ENCODE results near the gene MPZL1.
"Not testable (repeated sequence)": the region's sequence is repeated elsewhere in the genome, so short reads cannot be mapped to it uniquely, and the experiment has no call there.

Gene MPZL1

DNA sequence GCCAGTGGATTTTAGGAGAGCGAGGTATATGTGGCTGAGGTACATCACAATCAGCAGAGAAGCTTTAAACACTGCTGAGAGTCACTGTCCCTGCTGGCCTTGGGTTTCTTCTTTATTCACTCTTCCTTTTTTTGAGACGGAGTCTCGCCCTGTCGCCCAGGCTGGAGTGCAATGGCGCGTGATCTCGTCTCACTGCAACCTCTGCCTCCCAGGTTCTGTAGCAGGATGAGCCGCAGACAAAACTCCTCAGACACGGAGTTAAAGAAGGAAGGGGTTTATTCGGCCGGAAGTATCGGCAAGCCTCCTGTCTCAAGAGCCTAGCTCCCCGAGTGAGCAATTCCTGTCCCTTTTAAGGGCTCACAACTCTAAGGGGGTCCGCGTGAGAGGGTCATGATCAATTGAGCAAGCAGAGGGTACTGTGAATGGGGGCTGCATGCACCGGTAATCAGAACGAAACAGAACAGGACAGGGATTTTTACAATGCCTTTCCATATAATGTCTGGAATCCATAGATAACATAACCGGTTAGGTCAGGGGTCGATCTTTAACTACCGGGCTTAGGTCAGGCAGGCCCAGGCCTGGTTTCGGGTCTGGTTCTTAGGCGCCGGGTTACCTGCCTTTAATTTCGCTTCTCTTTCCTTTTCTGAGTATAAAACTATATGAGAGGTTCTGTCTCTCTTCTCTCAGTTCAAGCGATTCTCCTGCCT is 1.9 kb upstream of the MPZL1 start:
- not testable (repeated sequence) for DNase-seq (ENCODE audit: low spot score)

DNA sequence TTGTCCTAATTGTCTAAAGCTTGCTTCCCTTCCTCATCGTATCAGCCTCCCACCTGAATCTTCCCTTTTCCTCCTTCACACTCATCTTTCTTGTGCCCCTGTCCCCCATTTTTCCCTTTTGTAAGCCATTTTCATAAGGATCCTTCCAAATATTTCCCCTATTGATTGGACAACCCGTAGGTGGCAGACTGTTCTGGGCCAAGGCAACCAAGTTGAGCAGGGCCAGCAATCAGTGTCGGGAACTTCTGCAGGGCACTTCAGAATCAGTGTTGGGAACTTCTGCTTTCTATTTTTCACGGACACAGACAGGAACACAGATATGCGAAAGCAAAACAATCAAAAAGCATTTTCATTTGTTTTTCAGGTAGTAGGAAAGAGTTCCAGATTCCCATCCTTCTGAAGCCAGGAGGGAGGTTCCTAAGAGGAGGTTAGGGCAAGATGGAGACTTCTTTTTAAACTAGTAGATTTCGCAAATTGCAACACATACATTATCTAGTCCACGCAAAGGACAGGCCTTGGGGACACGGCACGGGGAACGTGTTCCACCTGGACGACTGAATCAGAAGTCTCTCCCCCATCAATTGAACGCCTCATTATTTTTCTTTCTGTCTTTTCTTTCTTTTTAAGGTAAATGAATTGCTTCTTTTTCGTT is 691 bp upstream of the MPZL1 start:
- no peak for DNase-seq (ENCODE audit: low spot score)

DNA sequence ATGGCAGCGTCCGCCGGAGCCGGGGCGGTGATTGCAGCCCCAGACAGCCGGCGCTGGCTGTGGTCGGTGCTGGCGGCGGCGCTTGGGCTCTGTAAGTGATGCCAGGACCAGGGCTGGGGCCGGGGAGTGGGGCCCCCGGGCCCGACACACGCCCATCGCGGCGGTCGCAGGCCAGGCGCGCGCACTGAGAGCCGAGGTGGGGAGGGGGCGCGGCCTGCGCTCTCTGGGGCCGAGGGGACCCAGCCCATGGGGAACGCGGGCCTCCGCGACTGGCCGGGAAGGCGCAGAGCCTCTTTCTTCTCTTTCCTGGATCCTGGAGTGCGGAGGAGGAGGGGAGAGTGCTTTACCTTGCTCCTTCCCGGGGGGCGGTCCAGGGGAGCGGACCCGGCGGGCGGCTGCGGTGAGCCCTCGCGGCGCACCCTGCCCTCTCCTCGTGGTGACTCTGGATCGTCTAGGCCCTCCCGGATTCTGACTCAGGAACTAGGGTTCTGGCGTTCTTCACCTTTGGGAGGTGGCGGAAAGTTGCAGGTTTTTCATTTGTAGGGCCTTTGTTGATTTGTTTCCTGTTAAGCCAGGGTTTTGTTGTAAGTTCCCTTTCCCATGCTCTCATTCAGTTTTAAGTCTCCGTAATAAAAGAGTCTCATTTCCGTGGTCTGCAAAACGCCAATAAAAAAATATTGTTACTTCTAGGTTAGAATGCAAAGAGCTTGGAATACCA is 529 bp downstream of the MPZL1 start:
- no peak for DNase-seq (ENCODE audit: low spot score)

DNA sequence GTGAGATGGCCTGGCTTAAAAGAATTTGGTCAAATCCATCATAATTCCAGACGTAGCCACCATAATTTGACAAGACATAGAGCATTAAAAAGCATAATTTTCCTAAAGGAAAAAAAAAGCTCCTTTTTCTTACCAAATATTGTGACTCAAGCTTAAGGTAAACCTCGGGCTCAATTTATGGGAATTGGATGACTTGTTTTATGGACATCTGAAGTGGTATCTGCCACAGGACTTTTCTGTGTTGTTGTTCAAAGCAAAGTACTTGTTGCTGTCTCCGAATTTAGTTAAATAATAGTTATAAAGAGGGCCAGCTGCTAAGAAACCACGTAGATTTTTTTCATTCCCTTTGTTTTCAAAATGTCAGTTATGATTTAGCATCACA is 1.1 kb downstream of the MPZL1 start:
- no peak for DNase-seq (ENCODE audit: low spot score)

- DNase-seq (ENCODE audit: low spot score): no peak
Observed at GRCh38 chr1:167723707-167724323, 2.0 kb downstream of the MPZL1 start.

DNA sequence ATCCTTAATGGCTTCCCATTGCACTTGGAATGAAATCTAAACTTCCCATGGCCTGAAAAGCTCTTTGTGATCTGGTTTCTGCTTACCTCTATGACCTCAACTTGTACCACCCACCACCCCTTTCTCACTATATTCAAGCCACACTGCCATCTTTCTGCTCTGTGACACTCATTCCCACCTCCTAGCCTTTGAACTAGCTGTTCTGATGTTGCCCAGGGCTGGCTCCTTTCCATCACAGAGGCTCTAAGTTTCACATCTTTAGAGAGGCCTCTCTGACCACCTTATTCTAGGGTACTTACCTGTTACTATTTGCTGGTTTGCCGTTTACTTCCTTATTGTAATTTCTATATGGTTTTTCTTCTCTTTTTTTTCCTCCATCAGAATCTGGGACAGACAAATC is 4.2 kb downstream of the MPZL1 start:
- no peak for DNase-seq (ENCODE audit: low spot score)

DNA sequence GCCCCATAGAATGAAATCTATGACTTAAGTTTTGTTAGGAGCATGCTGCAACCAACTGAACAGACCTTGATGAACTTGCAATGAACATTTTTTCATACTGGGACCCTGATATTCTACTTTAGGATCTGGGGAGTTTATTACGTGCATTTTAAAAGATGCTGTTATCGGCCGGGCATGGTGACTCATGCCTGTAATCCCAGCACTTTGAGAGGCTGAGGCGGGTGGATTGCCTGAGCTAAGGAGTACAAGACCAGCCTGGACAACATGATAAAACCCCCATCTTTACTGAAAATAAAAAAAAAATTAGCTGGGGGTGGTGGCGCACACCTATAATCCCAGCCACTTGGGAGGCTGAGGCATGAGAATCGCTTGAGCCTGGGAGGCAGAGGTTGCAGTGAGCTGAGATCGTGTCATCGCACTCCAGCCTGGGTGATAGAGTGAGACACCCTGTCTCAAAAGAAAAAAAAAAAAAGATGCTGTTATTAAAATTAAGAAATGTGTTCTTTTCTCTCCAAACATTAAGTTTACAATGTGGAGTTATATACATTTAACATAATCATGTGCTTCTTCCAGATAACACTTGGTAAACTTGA is 7.1 kb downstream of the MPZL1 start:
- no peak for DNase-seq (ENCODE audit: low spot score)

- no peak for DNase-seq (ENCODE audit: low spot score)
Observed at GRCh38 chr1:167734227-167734626, 12.4 kb downstream of the MPZL1 start.

GRCh38 chr1:167734841-167735240 is 13.1 kb downstream of the MPZL1 start:
- DNase-seq (ENCODE audit: low spot score): no peak

- no peak for DNase-seq (ENCODE audit: low spot score)
Observed at GRCh38 chr1:167737169-167737568, 15.4 kb downstream of the MPZL1 start.

GRCh38 chr1:167738158-167738557 is 16.4 kb downstream of the MPZL1 start:
- DNase-seq (ENCODE audit: low spot score): no peak

DNA sequence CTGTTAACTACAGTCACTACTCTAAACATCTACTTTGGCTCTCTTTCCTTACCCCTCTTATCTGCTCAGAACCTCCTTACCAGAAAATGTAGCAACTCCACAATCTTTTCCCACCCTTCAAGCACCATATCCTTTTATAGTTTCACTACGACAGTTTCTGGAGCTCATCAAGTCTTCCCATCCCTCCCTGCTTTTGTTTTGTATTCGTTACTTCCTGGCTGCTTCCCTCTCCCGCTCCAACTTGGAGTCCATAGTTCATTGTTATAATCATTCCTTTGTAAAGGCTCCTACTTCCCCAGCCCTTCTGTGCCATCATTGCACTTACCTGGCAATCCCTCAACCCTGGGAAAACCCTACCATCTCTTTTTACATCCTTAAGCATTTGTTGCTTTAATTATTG is 18.0 kb downstream of the MPZL1 start:
- DNase-seq (ENCODE audit: low spot score): no peak

DNA sequence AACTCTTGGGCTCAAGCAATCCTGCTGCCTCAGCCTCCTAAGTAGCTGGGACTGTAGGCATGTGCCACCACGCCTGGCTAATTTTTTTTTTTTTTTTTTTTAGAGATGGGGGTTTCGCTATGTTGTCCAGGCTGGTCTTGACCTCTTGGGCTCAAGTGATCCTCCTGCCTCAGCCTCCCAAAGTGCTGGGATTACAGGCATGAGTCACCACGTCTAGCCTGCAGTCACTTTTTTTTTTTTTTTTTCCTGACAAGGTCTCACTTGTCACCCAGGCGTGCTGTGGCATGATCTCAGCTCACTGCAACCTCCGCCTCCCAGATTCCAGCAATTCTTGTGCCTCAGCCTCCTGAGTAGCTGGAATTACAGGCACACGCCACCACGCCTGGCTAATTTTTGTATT is 19.3 kb downstream of the MPZL1 start:
- not testable (repeated sequence) for DNase-seq (ENCODE audit: low spot score)

- not testable (repeated sequence) for DNase-seq (ENCODE audit: low spot score)
Observed at GRCh38 chr1:167742392-167743057, 20.7 kb downstream of the MPZL1 start.

DNA sequence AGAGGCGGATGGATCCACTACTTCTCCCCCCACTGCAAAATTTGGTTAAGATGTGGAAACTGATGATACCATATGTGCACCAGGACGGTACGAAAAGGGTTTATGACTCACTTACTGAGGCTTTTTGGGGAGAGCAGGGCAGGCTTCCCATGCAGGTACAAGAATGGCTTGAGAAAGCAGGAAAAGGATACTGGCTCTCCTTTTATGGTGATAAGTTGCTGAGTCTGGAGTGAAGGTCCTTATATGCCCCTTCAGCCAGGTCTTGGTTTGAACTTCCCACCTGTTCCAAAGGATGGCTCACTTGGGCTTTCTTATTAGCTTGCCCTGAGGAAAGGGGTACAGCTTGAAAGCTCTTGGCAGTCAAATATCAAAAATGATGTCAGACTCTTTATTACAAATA is 23.1 kb downstream of the MPZL1 start:
- no peak for DNase-seq (ENCODE audit: low spot score)

DNA sequence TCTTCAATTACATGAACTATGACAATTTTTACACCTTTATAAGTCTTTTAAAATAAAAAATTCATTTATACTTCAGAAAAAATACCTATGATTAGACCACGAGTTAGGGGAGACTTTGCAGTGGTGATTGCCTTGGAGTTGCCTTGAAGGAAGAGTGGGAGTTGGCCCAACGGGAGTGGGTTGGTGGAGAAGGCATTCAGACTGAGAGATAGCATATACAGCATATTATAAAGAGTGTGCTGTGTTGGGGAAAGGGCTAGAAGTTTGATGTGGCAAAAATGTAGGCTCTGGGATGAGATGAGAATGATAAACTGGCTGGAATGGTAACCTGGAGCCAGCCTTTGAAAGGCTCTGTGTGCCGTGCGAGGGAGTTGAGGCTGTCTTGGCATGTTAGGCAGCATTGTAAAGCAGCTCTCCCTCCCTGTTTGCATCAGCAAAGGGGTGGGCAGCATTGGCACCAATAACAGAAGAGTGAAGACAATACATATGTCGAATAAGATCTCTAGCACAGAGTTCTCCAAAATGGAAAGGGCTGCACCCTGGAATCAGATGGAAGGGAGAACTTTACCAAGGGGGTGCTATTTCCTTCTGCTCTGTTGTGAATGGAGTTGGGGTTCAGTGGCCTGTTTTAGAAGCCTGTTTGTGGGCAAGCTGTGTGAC is 24.4 kb downstream of the MPZL1 start:
- no peak for DNase-seq (ENCODE audit: low spot score)

- no peak for DNase-seq (ENCODE audit: low spot score)
Observed at GRCh38 chr1:167746988-167747655, 25.3 kb downstream of the MPZL1 start.

GRCh38 chr1:167747988-167748387 is 26.2 kb downstream of the MPZL1 start:
- no peak for DNase-seq (ENCODE audit: low spot score)

DNA sequence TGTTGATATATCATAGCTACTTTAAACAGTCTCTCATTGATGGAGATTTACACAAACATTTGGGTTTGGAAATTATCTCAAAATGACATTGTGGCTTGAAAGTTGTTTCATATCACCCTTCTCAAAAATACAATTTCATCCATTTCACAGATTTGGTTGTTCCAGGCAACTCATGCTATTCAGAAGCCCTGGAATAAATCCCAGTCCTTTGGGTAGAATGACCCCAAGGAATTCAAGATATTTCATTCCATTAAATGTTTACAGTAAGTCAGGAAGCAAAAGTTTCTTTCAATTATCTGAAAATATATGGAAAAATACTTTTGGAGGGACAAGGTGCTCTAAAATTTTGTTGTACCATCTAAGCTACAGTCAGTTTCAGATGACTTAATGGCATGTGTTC is 27.1 kb downstream of the MPZL1 start:
- DNase-seq (ENCODE audit: low spot score): no peak

GRCh38 chr1:167749741-167750140 is 28.0 kb downstream of the MPZL1 start:
- no peak for DNase-seq (ENCODE audit: low spot score)

- no peak for DNase-seq (ENCODE audit: low spot score)
Observed at GRCh38 chr1:167750641-167751040, 28.9 kb downstream of the MPZL1 start.
